Memory B cell (primary cell): ENCODE data around the gene PELI2.

Experiments
- ATAC-seq: fragments of 150-1000 bp; cut with Tn5 transposase; 2 replicates; pipeline ENCODE4 v1.10.0; 2021; ENCODE audit warnings: low read depth, mild to moderate bottlenecking, moderate library complexity
- DNase-seq, 2 donors: peaks; one replicate each; pipeline ENCODE4 v3.0.0; 2022; ENCODE audit warnings: low spot score in 2 of 2
- H3K27ac Mint-ChIP-seq: one replicate; pipeline ENCODE4 v1.8.0; 2022; ENCODE audit warnings: mild to moderate bottlenecking, moderate library complexity, mixed read lengths
- H3K27me3 Mint-ChIP-seq: one replicate; pipeline ENCODE4 v1.8.0; 2022; ENCODE audit warnings: mixed read lengths
- H3K36me3 Mint-ChIP-seq: one replicate; pipeline ENCODE4 v1.8.0; 2022; ENCODE audit warnings: mild to moderate bottlenecking, mixed read lengths
- H3K4me1 Mint-ChIP-seq: one replicate; pipeline ENCODE4 v1.8.0; 2022; ENCODE audit warnings: mixed read lengths
- H3K4me3 Mint-ChIP-seq: one replicate; pipeline ENCODE4 v1.8.0; 2022; ENCODE audit warnings: mild to moderate bottlenecking, moderate library complexity, mixed read lengths
- H3K9me3 Mint-ChIP-seq: one replicate; pipeline ENCODE4 v1.8.0; 2022; ENCODE audit warnings: mixed read lengths

Gene PELI2

GRCh38 chr14:56107615-56108014 lies 10.6 kb upstream of the PELI2 start:
- Mint-ChIP-seq H3K27me3 (no peaks in the 10 kb centered on the region), H3K9me3 (no peaks in the 10 kb centered on the region), H3K27ac (no peak overlapping the region), H3K4me3 (no peak overlapping the region), H3K4me1 (peaks cover 6% of the 10 kb centered on the region), H3K36me3 (no peaks in the 10 kb centered on the region)
- no peak for DNase-seq
- no peak for ATAC-seq

- H3K27ac Mint-ChIP-seq, result no peak overlapping the region
- H3K4me3 Mint-ChIP-seq, result no peak overlapping the region
- no peak for ATAC-seq
- no peaks in the 10 kb centered on the region for H3K27me3 Mint-ChIP-seq
- DNase-seq, result no peak
- no peaks in the 10 kb centered on the region for H3K36me3 Mint-ChIP-seq
- no peaks in the 10 kb centered on the region for H3K9me3 Mint-ChIP-seq
- peaks cover 10% of the 10 kb centered on the region for H3K4me1 Mint-ChIP-seq
These were observed 10.2 kb upstream of the PELI2 start for GRCh38 chr14:56108057-56108456.

DNA sequence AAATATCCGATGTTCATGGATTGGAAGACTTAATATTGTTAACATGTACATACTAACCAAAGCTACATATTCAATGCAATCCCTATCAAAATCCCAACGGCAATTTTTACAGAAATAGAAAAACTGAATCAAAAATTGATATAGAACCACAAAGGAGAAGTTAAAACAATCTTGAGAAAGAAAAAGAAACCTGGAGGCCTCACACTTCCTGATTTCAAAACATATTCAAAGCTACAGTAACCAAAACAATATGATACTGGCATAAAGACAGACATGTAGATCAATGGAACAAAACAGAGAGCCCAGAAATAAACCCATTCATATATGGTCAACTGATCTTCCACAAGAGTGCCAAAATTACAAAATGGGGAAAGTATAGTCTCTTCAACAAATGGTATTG lies 5.4 kb upstream of the PELI2 start:
- DNase-seq (no peak), ATAC-seq (peak; percentile 35)
- Mint-ChIP-seq H3K27me3 (peaks cover 2% of the 10 kb centered on the region), H3K4me3 (no peak overlapping the region), H3K27ac (peak overlapping the region; percentile 18), H3K4me1 (peaks cover 15% of the 10 kb centered on the region), H3K9me3 (peaks cover 4% of the 10 kb centered on the region), H3K36me3 (no peaks in the 10 kb centered on the region)

GRCh38 chr14:56115334-56115870 lies 2.8 kb upstream of the PELI2 start:
- H3K9me3 Mint-ChIP-seq, result peaks cover 4% of the 10 kb centered on the region
- H3K4me1 Mint-ChIP-seq, result peaks cover 25% of the 10 kb centered on the region
- no peaks in the 10 kb centered on the region for H3K36me3 Mint-ChIP-seq
- H3K27me3 Mint-ChIP-seq, result peaks cover 2% of the 10 kb centered on the region
- ATAC-seq, result no peak
- peak overlapping the region; percentile 29 for H3K27ac Mint-ChIP-seq
- H3K4me3 Mint-ChIP-seq, result no peak overlapping the region
- no peak for DNase-seq

- peaks cover 4% of the 10 kb centered on the region for H3K9me3 Mint-ChIP-seq
- peak overlapping the region; percentile 49 for H3K27ac Mint-ChIP-seq
- ATAC-seq (no peak), DNase-seq (no peak)
- H3K4me3 Mint-ChIP-seq, result peak overlapping the region; percentile 46
- peaks cover 29% of the 10 kb centered on the region for H3K4me1 Mint-ChIP-seq
- no peaks in the 10 kb centered on the region for H3K36me3 Mint-ChIP-seq
- peaks cover 4% of the 10 kb centered on the region for H3K27me3 Mint-ChIP-seq
These were observed 2.0 kb upstream of the PELI2 start for GRCh38 chr14:56115976-56116893.

GRCh38 chr14:56118611-56119181 lies 485 bp downstream of the PELI2 start:
- Mint-ChIP-seq H3K36me3 (no peaks in the 10 kb centered on the region), H3K4me3 (peak overlapping the region; percentile 46), H3K27me3 (peaks cover 6% of the 10 kb centered on the region), H3K27ac (no peak overlapping the region), H3K4me1 (peaks cover 20% of the 10 kb centered on the region), H3K9me3 (no peaks in the 10 kb centered on the region)
- peak; percentile 21 for ATAC-seq
- peak; percentile 32 to 56 for DNase-seq

DNA sequence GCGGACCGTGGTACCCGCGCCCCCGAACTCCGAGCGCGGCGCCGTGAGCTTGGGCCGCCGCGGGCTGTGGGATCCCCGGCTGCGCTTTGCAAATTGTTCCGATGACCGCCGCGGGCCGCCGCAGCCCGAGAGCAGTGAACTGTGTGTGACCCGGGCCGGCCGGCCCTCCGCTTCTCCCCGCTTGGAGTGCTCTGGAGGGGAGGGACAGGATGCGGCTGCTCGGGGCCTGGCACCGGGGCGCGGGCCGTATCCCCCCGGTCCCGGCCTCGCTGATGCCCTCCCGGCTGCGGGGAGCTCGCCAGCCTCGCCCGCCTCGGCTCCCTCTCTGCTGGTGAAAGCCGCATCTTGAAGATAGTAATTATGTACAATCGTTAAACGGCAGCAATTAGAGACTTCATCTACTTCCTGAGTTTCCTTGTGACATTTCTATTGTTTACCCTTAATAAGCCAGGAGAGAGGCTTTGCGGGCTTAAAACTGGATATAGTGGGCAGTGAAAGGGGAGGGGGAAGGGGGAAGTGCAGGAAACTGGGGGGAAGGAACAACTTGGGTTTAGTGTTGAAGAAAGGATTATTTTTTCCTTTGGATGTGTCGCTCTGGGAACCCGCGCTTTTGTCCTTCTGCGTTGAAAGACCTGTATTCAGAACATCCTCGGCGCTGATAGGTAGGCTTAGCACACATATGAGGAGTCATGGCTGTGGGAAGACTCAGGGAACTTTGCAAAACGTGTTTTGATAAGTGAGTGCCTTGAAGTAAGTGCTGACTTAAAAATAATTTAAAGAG lies 1.2 kb downstream of the PELI2 start:
- H3K36me3 Mint-ChIP-seq, result no peaks in the 10 kb centered on the region
- H3K9me3 Mint-ChIP-seq, result no peaks in the 10 kb centered on the region
- DNase-seq (peak in 1 of 2 donors; percentile 35), ATAC-seq (no peak)
- peak overlapping the region; percentile 24 for H3K27ac Mint-ChIP-seq
- peaks cover 20% of the 10 kb centered on the region for H3K4me1 Mint-ChIP-seq
- peaks cover 6% of the 10 kb centered on the region for H3K27me3 Mint-ChIP-seq
- peak overlapping the region; percentile 76 for H3K4me3 Mint-ChIP-seq

DNA sequence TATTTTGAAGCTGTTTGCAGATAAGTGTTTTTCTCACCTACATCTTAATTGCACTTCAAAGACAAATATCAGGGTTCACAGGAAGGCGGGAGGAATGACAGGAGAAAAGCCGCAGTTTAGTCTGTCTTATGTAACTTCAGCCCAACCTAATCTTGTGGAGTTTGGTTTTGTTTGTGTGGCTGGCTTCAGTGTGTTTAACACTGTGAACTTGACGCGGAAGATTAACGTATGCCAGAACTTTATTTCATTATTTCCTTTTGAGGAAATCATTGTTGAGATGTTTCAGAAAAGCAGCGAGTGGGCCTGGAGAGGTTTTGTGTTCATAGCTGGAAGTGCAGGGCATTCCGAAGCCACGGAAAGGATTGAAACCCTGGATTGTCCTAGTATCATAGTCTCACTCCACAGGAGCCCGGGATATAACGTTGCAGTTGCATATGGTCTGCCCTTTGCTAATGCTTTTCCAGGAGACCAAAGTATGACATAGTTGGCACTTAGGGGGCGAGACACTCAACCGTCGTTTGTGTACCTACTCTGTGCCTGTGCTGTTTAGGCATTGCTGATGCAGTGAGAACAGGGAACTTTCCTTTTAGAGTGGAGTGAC lies 2.0 kb downstream of the PELI2 start:
- H3K9me3 Mint-ChIP-seq, result no peaks in the 10 kb centered on the region
- DNase-seq (no peak), ATAC-seq (no peak)
- peaks cover 25% of the 10 kb centered on the region for H3K4me1 Mint-ChIP-seq
- peak overlapping the region; percentile 76 for H3K4me3 Mint-ChIP-seq
- peaks cover 11% of the 10 kb centered on the region for H3K27me3 Mint-ChIP-seq
- H3K36me3 Mint-ChIP-seq, result no peaks in the 10 kb centered on the region
- no peak overlapping the region for H3K27ac Mint-ChIP-seq

GRCh38 chr14:56121816-56122215 lies 3.6 kb downstream of the PELI2 start:
- DNase-seq (no peak), ATAC-seq (no peak)
- Mint-ChIP-seq H3K4me1 (peaks cover 19% of the 10 kb centered on the region), H3K27ac (no peak overlapping the region), H3K36me3 (peaks cover 2% of the 10 kb centered on the region), H3K4me3 (no peak overlapping the region), H3K9me3 (no peaks in the 10 kb centered on the region), H3K27me3 (peaks cover 10% of the 10 kb centered on the region)

DNA sequence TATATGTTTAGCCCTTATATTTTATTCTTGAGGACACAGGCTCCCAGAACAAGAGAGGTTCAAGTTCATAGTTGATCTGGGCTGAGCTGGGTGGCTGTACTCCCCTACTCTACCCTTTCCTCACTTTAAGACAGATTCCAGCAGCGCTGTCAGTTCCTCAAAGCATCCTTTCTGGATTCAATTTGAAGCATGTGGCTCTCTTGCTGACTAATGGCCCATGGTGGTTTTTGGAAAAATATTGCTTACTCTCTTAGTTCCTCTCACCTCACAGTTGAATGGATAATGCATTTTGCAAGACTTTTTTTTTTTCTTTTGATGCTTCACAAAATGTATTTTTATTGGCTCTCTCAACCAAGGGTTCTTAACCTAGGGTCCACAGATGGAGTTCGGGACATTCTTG lies 4.1 kb downstream of the PELI2 start:
- no peak overlapping the region for H3K27ac Mint-ChIP-seq
- ATAC-seq (no peak), DNase-seq (no peak)
- no peak overlapping the region for H3K4me3 Mint-ChIP-seq
- peaks cover 2% of the 10 kb centered on the region for H3K36me3 Mint-ChIP-seq
- H3K9me3 Mint-ChIP-seq, result no peaks in the 10 kb centered on the region
- peaks cover 10% of the 10 kb centered on the region for H3K27me3 Mint-ChIP-seq
- H3K4me1 Mint-ChIP-seq, result peaks cover 22% of the 10 kb centered on the region

- peaks cover 27% of the 10 kb centered on the region for H3K4me1 Mint-ChIP-seq
- DNase-seq (no peak), ATAC-seq (no peak)
- peaks cover 11% of the 10 kb centered on the region for H3K27me3 Mint-ChIP-seq
- no peaks in the 10 kb centered on the region for H3K9me3 Mint-ChIP-seq
- H3K4me3 Mint-ChIP-seq, result no peak overlapping the region
- H3K36me3 Mint-ChIP-seq, result peaks cover 3% of the 10 kb centered on the region
- no peak overlapping the region for H3K27ac Mint-ChIP-seq
These were observed 6.1 kb downstream of the PELI2 start for GRCh38 chr14:56124327-56124726.

DNA sequence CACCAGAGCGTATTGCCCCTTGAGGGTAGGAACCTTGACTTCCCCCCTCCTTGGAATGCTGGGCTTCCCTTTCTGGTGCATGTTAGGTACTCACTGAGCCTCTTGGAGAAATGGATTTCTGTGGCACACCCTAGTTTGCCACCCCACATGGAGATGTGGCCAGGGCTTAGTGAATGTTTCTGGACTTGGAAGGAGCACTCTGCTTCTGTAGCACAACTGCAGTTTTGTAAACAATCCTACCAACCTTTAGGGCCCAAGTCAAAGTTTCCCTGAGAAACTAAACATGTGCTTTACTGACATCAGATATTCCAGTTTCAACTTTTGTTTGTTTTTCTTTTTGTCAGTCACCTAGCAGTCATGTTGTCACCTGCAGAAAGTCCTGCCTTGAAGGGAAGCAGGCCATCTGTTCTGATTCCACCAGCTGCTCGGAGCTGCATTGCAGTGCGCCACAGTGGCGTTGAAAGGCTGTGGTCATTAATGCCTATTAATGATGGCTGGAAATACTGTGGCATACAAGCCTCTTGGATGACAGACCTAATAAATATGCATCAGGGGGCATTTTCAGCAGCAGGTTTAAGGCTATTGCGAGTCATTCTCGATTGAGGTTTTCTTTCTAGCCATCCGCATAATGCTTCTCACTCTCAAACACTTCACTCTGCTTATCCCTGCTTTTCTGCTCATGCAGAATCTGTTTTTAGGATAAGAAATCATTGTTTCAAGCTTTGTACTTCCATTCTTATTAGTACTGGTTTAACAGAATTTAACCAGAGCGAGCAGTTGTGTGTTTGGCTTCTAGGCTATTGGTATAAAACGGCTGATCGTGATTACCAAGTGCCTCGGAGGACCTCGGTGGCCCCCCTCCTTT lies 7.8 kb downstream of the PELI2 start:
- Mint-ChIP-seq H3K9me3 (no peaks in the 10 kb centered on the region), H3K27me3 (peaks cover 9% of the 10 kb centered on the region), H3K36me3 (peaks cover 3% of the 10 kb centered on the region), H3K4me1 (peaks cover 23% of the 10 kb centered on the region), H3K27ac (no peak overlapping the region), H3K4me3 (no peak overlapping the region)
- DNase-seq, result no peak
- no peak for ATAC-seq

- no peak overlapping the region for H3K27ac Mint-ChIP-seq
- peaks cover 25% of the 10 kb centered on the region for H3K4me1 Mint-ChIP-seq
- no peak for DNase-seq
- H3K27me3 Mint-ChIP-seq, result peaks cover 8% of the 10 kb centered on the region
- no peaks in the 10 kb centered on the region for H3K9me3 Mint-ChIP-seq
- no peak for ATAC-seq
- H3K4me3 Mint-ChIP-seq, result no peak overlapping the region
- H3K36me3 Mint-ChIP-seq, result peaks cover 3% of the 10 kb centered on the region
These were observed 8.4 kb downstream of the PELI2 start for GRCh38 chr14:56126637-56126913.
